Activated gamma-delta T cell (primary cell): ENCODE results near the gene CPA5.

Experiments used
- DNase-seq: peaks from one replicate; lab custom pipeline; 2025; lab: John Stamatoyannopoulos, UW

The CPA5 gene

GRCh38 chr7:130397051-130397757 lies 52.6 kb downstream of the CPA5 start:
- DNase-seq: no peak

GRCh38 chr7:130397758-130398073 lies 53.1 kb downstream of the CPA5 start:
- no peak for DNase-seq

GRCh38 chr7:130398526-130399090 lies 54.0 kb downstream of the CPA5 start:
- DNase-seq: no peak

GRCh38 chr7:130400120-130400572 lies 55.5 kb downstream of the CPA5 start:
- no peak for DNase-seq

- no peak for DNase-seq
These were observed 56.5 kb downstream of the CPA5 start for GRCh38 chr7:130401101-130401500.

- DNase-seq: no peak
These were observed 57.0 kb downstream of the CPA5 start for GRCh38 chr7:130401578-130401977.

GRCh38 chr7:130405003-130405402 lies 60.4 kb downstream of the CPA5 start:
- no peak for DNase-seq

GRCh38 chr7:130409067-130409711 lies 64.6 kb downstream of the CPA5 start:
- DNase-seq: no peak

GRCh38 chr7:130409712-130410072 lies 65.1 kb downstream of the CPA5 start:
- DNase-seq: no peak

GRCh38 chr7:130410868-130411541 lies 66.4 kb downstream of the CPA5 start:
- no peak for DNase-seq

GRCh38 chr7:130413201-130413600 lies 68.6 kb downstream of the CPA5 start:
- no peak for DNase-seq

GRCh38 chr7:130415006-130415405 lies 70.4 kb downstream of the CPA5 start:
- DNase-seq: no peak

- DNase-seq: no peak
These were observed 72.6 kb downstream of the CPA5 start for GRCh38 chr7:130417213-130417612.

- DNase-seq: no peak
These were observed 73.7 kb downstream of the CPA5 start for GRCh38 chr7:130418306-130418705.
